Naive thymus-derived CD8-positive, alpha-beta T cell (primary cell): ENCODE results near the gene EHMT1. TPM values are rescaled to one million over a fixed set of nuclear protein-coding genes. Genes with fewer than 3 reads are reported as not detected.

Experiments used
- ATAC-seq, 2 donors: fragments of 150-1000 bp; cut with Tn5 transposase in 1 of 2; sonication (Bioruptor Pico), chemical (Tn5 transposase) in 1 of 2; 1 replicate in 1 of 2; 2 replicates in 1 of 2; pipeline ENCODE4 v1.10.0; 2021; ENCODE audit warnings: mild to moderate bottlenecking in 2 of 2, moderate library complexity in 2 of 2
- POLR2A ChIA-PET: fragments of 350-600 bp; sonication (Branson Sonifier 250); formaldehyde crosslinking; loops from one replicate; lab custom pipeline; 2021; ENCODE audit warnings: antibody characterized with exemption; lab: Charles Lee
- DNase-seq, 10 donors: peaks; one replicate each; pipeline versions ENCODE4 v3.0.0 to v3.0.0-alpha.2; 2020 to 2022
- H3K27ac Mint-ChIP-seq, 10 donors: one replicate each; pipeline ENCODE4 v1.8.0; 2020 to 2022; ENCODE audit warnings: mild to moderate bottlenecking in 10 of 10, mixed read lengths in 10 of 10, moderate library complexity in 4 of 10, inconsistent platforms in 1 of 10
- H3K27me3 Mint-ChIP-seq, 5 donors: one replicate each; pipeline ENCODE4 v1.8.0; 2021 to 2022; ENCODE audit warnings: mixed read lengths in 5 of 5
- H3K36me3 Mint-ChIP-seq, 3 donors: one replicate each; pipeline ENCODE4 v1.8.0; 2020 to 2022; ENCODE audit warnings: mixed read lengths in 3 of 3, mild to moderate bottlenecking in 2 of 3, inconsistent platforms in 1 of 3
- H3K4me1 Mint-ChIP-seq, 4 donors: one replicate each; pipeline ENCODE4 v1.8.0; 2021 to 2022; ENCODE audit warnings: mixed read lengths in 4 of 4
- H3K4me3 Mint-ChIP-seq, 10 donors: one replicate each; pipeline ENCODE4 v1.8.0; 2020 to 2022; ENCODE audit warnings: mild to moderate bottlenecking in 10 of 10, mixed read lengths in 10 of 10, moderate library complexity in 6 of 10, inconsistent platforms in 1 of 10
- H3K9me3 Mint-ChIP-seq, 9 donors: one replicate each; pipeline ENCODE4 v1.8.0; 2020 to 2022; ENCODE audit warnings: mixed read lengths in 9 of 9, mild to moderate bottlenecking in 3 of 9, inconsistent platforms in 1 of 9, moderate library complexity in 1 of 9
- polyA plus RNA-seq, 3 donors: library from polyadenylated mRNA; unstranded; fragments of 300-500 nt; fragmentation: Illumina TruSeq; gene quantifications; one replicate each; pipeline ENCODE4 v1.2.3, GENCODE V29; 2021
- total RNA-seq, 8 experiments: library from RNA in 2 of 8; stranded (reverse) in 2 of 8; gene quantifications; one replicate each; pipeline ENCODE4 v1.2.3 and lab custom pipeline; 2021 to 2026

Gene EHMT1
- total and polyA plus RNA-seq, 5 experiments from 2014 or later: 20.9 to 113 (median 34.4) TPM

GRCh38 chr9:137610944-137611343, 7.9 kb upstream of the EHMT1 start:
- ATAC-seq: no peak
- peaks cover 10 to 52% (median 34%) of the 10 kb centered on the region in 4 donors for H3K4me1 Mint-ChIP-seq
- peak overlapping the region in 4 of 10 donors; percentile 44 to 64 (median 48) for H3K4me3 Mint-ChIP-seq
- POLR2A ChIA-PET: interaction anchor here (1.1 to 2.6 kb wide), 2 partner anchors 8 to 22 kb away, joined by 5 to 10 read pairs; partner anchors contain the start of gene EHMT1
- peak overlapping the region in 7 of 10 donors; percentile 32 to 75 (median 63) for H3K27ac Mint-ChIP-seq
- no peaks in the 10 kb centered on the region for H3K9me3 Mint-ChIP-seq
- no peaks in the 10 kb centered on the region for H3K27me3 Mint-ChIP-seq
- peaks cover 0 to 3% (median 0%) of the 10 kb centered on the region in 3 donors for H3K36me3 Mint-ChIP-seq
- no peak for DNase-seq

GRCh38 chr9:137611623-137612609, 6.9 kb upstream of the EHMT1 start:
- POLR2A ChIA-PET: interaction anchor here (1.1 kb wide), 1 partner anchor 23 kb away, joined by 5 read pairs; no protein-coding TSS in a partner anchor
- peaks cover 10 to 50% (median 30%) of the 10 kb centered on the region in 4 donors for H3K4me1 Mint-ChIP-seq
- H3K4me3 Mint-ChIP-seq: peak overlapping the region in 4 of 10 donors; percentile 46 to 64 (median 51)
- no peaks in the 10 kb centered on the region for H3K27me3 Mint-ChIP-seq
- no peaks in the 10 kb centered on the region for H3K9me3 Mint-ChIP-seq
- peak overlapping the region in 9 of 10 donors; percentile 13 to 76 (median 61) for H3K27ac Mint-ChIP-seq
- peaks cover 0 to 3% (median 0%) of the 10 kb centered on the region in 3 donors for H3K36me3 Mint-ChIP-seq
- DNase-seq (no peak), ATAC-seq (peak; percentile 33 to 68)

- H3K27ac Mint-ChIP-seq: peak overlapping the region in 2 of 10 donors; percentile 53 to 63
- DNase-seq: no peak
- POLR2A ChIA-PET: no interaction called here
These were observed 6.1 kb upstream of the EHMT1 start for GRCh38 chr9:137612741-137613142.

GRCh38 chr9:137613259-137613658, 5.5 kb upstream of the EHMT1 start:
- Mint-ChIP-seq H3K4me3 (peak overlapping the region in 1 of 10 donors; percentile 41), H3K9me3 (no peaks in the 10 kb centered on the region), H3K36me3 (peaks cover 0 to 3% (median 0%) of the 10 kb centered on the region in 3 donors), H3K27me3 (no peaks in the 10 kb centered on the region), H3K27ac (peak overlapping the region in 3 of 10 donors; percentile 15 to 63 (median 20)), H3K4me1 (peaks cover 16 to 50% (median 32%) of the 10 kb centered on the region in 4 donors)
- DNase-seq: no peak
- ATAC-seq: no peak
- POLR2A ChIA-PET: no interaction called here

More at GRCh38 chr9:137612741-137613142, 6.1 kb upstream of the EHMT1 start:
- Mint-ChIP-seq H3K36me3 (peaks cover 0 to 3% (median 0%) of the 10 kb centered on the region in 3 donors), H3K27me3 (no peaks in the 10 kb centered on the region), H3K4me1 (peaks cover 11 to 50% (median 30%) of the 10 kb centered on the region in 4 donors), H3K4me3 (peak overlapping the region in 1 of 10 donors; percentile 41), H3K9me3 (no peaks in the 10 kb centered on the region)
- ATAC-seq: no peak

- ATAC-seq (no peak), DNase-seq (no peak)
- Mint-ChIP-seq H3K36me3 (peaks cover 0 to 3% (median 0%) of the 10 kb centered on the region in 3 donors), H3K9me3 (no peaks in the 10 kb centered on the region), H3K27ac (no peak overlapping the region), H3K4me1 (peaks cover 16 to 44% (median 30%) of the 10 kb centered on the region in 4 donors), H3K27me3 (no peaks in the 10 kb centered on the region), H3K4me3 (peak overlapping the region in 1 of 10 donors; percentile 24)
- POLR2A ChIA-PET: no interaction called here
These were observed 4.9 kb upstream of the EHMT1 start for GRCh38 chr9:137613738-137614523.

GRCh38 chr9:137614631-137615386, 4.0 kb upstream of the EHMT1 start:
- Mint-ChIP-seq H3K27me3 (no peaks in the 10 kb centered on the region), H3K4me1 (peaks cover 18 to 44% (median 33%) of the 10 kb centered on the region in 4 donors), H3K36me3 (peaks cover 0 to 3% (median 0%) of the 10 kb centered on the region in 3 donors), H3K27ac (peak overlapping the region in 1 of 10 donors; percentile 25), H3K9me3 (no peaks in the 10 kb centered on the region), H3K4me3 (no peak overlapping the region)
- DNase-seq (no peak), ATAC-seq (no peak)
- POLR2A ChIA-PET: no interaction called here

GRCh38 chr9:137615387-137615871, 3.4 kb upstream of the EHMT1 start:
- H3K27me3 Mint-ChIP-seq: no peaks in the 10 kb centered on the region
- H3K4me3 Mint-ChIP-seq: no peak overlapping the region
- peak overlapping the region in 1 of 10 donors; percentile 20 for H3K27ac Mint-ChIP-seq
- H3K4me1 Mint-ChIP-seq: peaks cover 21 to 44% (median 38%) of the 10 kb centered on the region in 4 donors
- H3K36me3 Mint-ChIP-seq: peaks cover 0 to 3% (median 0%) of the 10 kb centered on the region in 3 donors
- ATAC-seq (no peak), DNase-seq (no peak)
- POLR2A ChIA-PET: no interaction called here
- H3K9me3 Mint-ChIP-seq: no peaks in the 10 kb centered on the region

GRCh38 chr9:137619240-137620047, 639 bp downstream of the EHMT1 start:
- peak overlapping the region; percentile 81 to 98 (median 92) for H3K4me3 Mint-ChIP-seq
- H3K9me3 Mint-ChIP-seq: no peaks in the 10 kb centered on the region
- H3K4me1 Mint-ChIP-seq: peaks cover 21 to 53% (median 45%) of the 10 kb centered on the region in 4 donors
- peaks cover 0 to 14% (median 2%) of the 10 kb centered on the region in 3 donors for H3K36me3 Mint-ChIP-seq
- H3K27ac Mint-ChIP-seq: peak overlapping the region; percentile 76 to 97 (median 91)
- POLR2A ChIA-PET: interaction anchor here (0.6 to 2.2 kb wide), 18 partner anchors 9 to 1136 kb away, joined by 3 to 15 read pairs (median 4); partner anchors contain the start of genes ARRDC1, DPH7, MRPL41 and TUBB4B
- ATAC-seq (peak; percentile 14 to 17), DNase-seq (peak in 6 of 10 donors; percentile 16 to 35 (median 26))
- H3K27me3 Mint-ChIP-seq: no peaks in the 10 kb centered on the region

GRCh38 chr9:137620048-137620405, 1.2 kb downstream of the EHMT1 start:
- peak overlapping the region; percentile 81 to 98 (median 92) for H3K4me3 Mint-ChIP-seq
- POLR2A ChIA-PET: interaction anchor here (0.6 to 2.2 kb wide), 4 partner anchors 9 to 384 kb away, joined by 3 to 14 read pairs (median 6); partner anchors contain the start of genes ARRDC1 and ZMYND19

GRCh38 chr9:137620581-137620980, 1.8 kb downstream of the EHMT1 start:
- Mint-ChIP-seq H3K27ac (peak overlapping the region in 6 of 10 donors; percentile 41 to 83 (median 64)), H3K4me1 (peaks cover 26 to 62% (median 53%) of the 10 kb centered on the region in 4 donors), H3K9me3 (no peaks in the 10 kb centered on the region), H3K4me3 (peak overlapping the region; percentile 9 to 94 (median 60)), H3K27me3 (no peaks in the 10 kb centered on the region), H3K36me3 (peaks cover 0 to 10% (median 2%) of the 10 kb centered on the region in 3 donors)
- ATAC-seq: no peak
- POLR2A ChIA-PET: interaction anchor here (2.2 kb wide), 1 partner anchor 9 kb away, joined by 9 read pairs; no protein-coding TSS in a partner anchor
- DNase-seq: no peak

More at GRCh38 chr9:137620048-137620405, 1.2 kb downstream of the EHMT1 start:
- H3K4me1 Mint-ChIP-seq: peaks cover 21 to 56% (median 48%) of the 10 kb centered on the region in 4 donors
- ATAC-seq: no peak
- H3K27ac Mint-ChIP-seq: peak overlapping the region; percentile 59 to 97 (median 91)
- H3K9me3 Mint-ChIP-seq: no peaks in the 10 kb centered on the region
- no peaks in the 10 kb centered on the region for H3K27me3 Mint-ChIP-seq
- H3K36me3 Mint-ChIP-seq: peaks cover 0 to 10% (median 2%) of the 10 kb centered on the region in 3 donors
- DNase-seq: no peak
